K562 (cell line): Measurements from ENCODE around the gene NRCAM. TPM values are rescaled to one million over a fixed set of nuclear protein-coding genes. Genes with fewer than 3 reads are reported as not detected.
A peak's percentile ranks its signal among the peaks of the same experiment; 100 is the strongest.

Experiments
- ATAC-seq: fragments of 200-7000 bp; cut with Tn5 transposase; 3 replicates; pipeline ENCODE4 v1.9.1; 2020; ENCODE audit warnings: moderate library complexity
- BruUV-seq: library from RNA; stranded (reverse); fragments of 400-500 nt; replicated peaks from 2 replicates; lab custom pipeline; 2021; lab: Mats Ljungman, UMichigan
- CTCF ChIA-PET: fragments of 300-600 bp; formaldehyde crosslinking; extraction: SDS; loops from one replicate; lab custom pipeline; 2021; ENCODE audit warnings: low intra/inter-chr PET ratio; lab: Yijun Ruan, JAX
- POLR2A ChIA-PET: fragments of 300-600, 350-650 bp; sonication (Branson Sonifier 250); formaldehyde crosslinking; extraction: SDS; loops from one replicate; lab custom pipeline; 2021; ENCODE audit warnings: antibody characterized with exemption, inconsistent platforms; lab: Yijun Ruan, JAX
- DNase-seq, 4 experiments: peaks; one replicate each; pipeline versions ENCODE4 v3.0.0 to v3.0.0-alpha.2; 2011 to 2018; ENCODE audit warnings: low spot score in 3 of 4, mixed read lengths in 3 of 4; ENCODE audit errors: extremely low read depth in 1 of 4
- FAIRE-seq: peaks from 2 replicates; lab custom pipeline; 2011; peaks lifted over from hg19 to GRCh38; lab: Jason Lieb, UNC
- H2AFZ ChIP-seq: 2 replicates; pipeline ENCODE4 v1.6.0; 2011; ENCODE audit warnings: low read depth, low read length, control low read depth, inconsistent platforms
- H3K27ac ChIP-seq: fragments of 200-600 bp; 3 replicates; pipeline ENCODE4 v1.8.0; 2011; ENCODE audit warnings: low read depth, mild to moderate bottlenecking, control low read depth, inconsistent platforms, low read length, moderate library complexity, mixed read lengths; ENCODE audit errors: extremely low read depth
- H3K27me3 ChIP-seq, 2 experiments: fragments of 300-600 bp in 1 of 2; 2 replicates in 1 of 2; 3 replicates in 1 of 2; pipeline versions ENCODE4 v1.6.0 to v1.8.0; 2011; ENCODE audit warnings: inconsistent platforms in 2 of 2, low read length in 2 of 2, mild to moderate bottlenecking in 1 of 2, mixed read lengths in 1 of 2, moderate library complexity in 1 of 2; ENCODE audit not compliant: control insufficient read depth in 2 of 2, insufficient read depth in 2 of 2
- H3K36me3 ChIP-seq: fragments of 300-600 bp; 3 replicates; pipeline ENCODE4 v1.8.0; 2011; ENCODE audit warnings: mild to moderate bottlenecking, low read length, inconsistent platforms; ENCODE audit not compliant: control insufficient read depth, insufficient read depth
- H3K4me1 ChIP-seq, 2 experiments: fragments of 200-600 bp in 1 of 2; replicated peaks in 1 of 2; 2 replicates in 1 of 2; 3 replicates in 1 of 2; pipeline versions ENCODE4 v1.5.1 to v1.8.0; 2011; ENCODE audit warnings: inconsistent platforms in 2 of 2, low read length in 2 of 2, mild to moderate bottlenecking in 1 of 2, mixed read lengths in 1 of 2, moderate library complexity in 1 of 2; ENCODE audit not compliant: control insufficient read depth in 2 of 2, insufficient read depth in 2 of 2
- H3K4me2 ChIP-seq: 2 replicates; pipeline ENCODE4 v1.6.1; 2011; ENCODE audit warnings: low read length, control low read depth, inconsistent platforms, mixed read lengths; ENCODE audit not compliant: insufficient read depth
- H3K4me3 ChIP-seq: fragments of 200-600 bp; sonication (generic), shearing (Covaris generic); 2 replicates; pipeline ENCODE4 v1.5.1; 2016; ENCODE audit warnings: control low read depth, inconsistent platforms
- H3K79me2 ChIP-seq: fragments of 200-600 bp; 3 replicates; pipeline ENCODE4 v1.8.0; 2011; ENCODE audit warnings: low read length, inconsistent platforms; ENCODE audit not compliant: control insufficient read depth, insufficient read depth
- H3K9ac ChIP-seq, 2 experiments: 2 replicates each; pipeline versions ENCODE4 v1.6.0 to v1.6.1; 2011; ENCODE audit warnings: low read depth in 2 of 2, low read length in 2 of 2, control low read depth in 1 of 2, inconsistent platforms in 1 of 2, mild to moderate bottlenecking in 1 of 2, mixed read lengths in 1 of 2; ENCODE audit not compliant: insufficient read depth in 1 of 2
- H3K9me1 ChIP-seq: one replicate; pipeline ENCODE4 v1.6.0; 2011; ENCODE audit warnings: inconsistent platforms, mild to moderate bottlenecking, low read length, moderate library complexity; ENCODE audit not compliant: control insufficient read depth, insufficient read depth
- H3K9me3 ChIP-seq: replicated peaks from 2 replicates; pipeline ENCODE4 v1.5.1; 2011; ENCODE audit warnings: low read depth, low read length, inconsistent platforms; ENCODE audit not compliant: control insufficient read depth, insufficient read depth
- H4K20me1 ChIP-seq: replicated peaks from 2 replicates; pipeline ENCODE4 v1.6.1; 2011; ENCODE audit warnings: low read length, inconsistent platforms, mixed read lengths; ENCODE audit not compliant: control insufficient read depth, insufficient read depth
- CTCFL ChIP-seq: IDR thresholded peaks from 2 replicates; pipeline ENCODE4 v1.6.1; 2011; ENCODE audit warnings: borderline replicate concordance, low read depth, mild to moderate bottlenecking, moderate library complexity, low read length; ENCODE audit not compliant: insufficient read depth, poor library complexity, severe bottlenecking
- EZH2 ChIP-seq: IDR thresholded peaks from 2 replicates; pipeline ENCODE4 v1.6.1; 2012; ENCODE audit warnings: low read depth, mild to moderate bottlenecking, inconsistent platforms, low read length, borderline replicate concordance
- KAT2B ChIP-seq: IDR thresholded peaks from one replicate; pipeline ENCODE4 v1.6.1; 2012; ENCODE audit warnings: low read depth, mild to moderate bottlenecking, control low read depth, inconsistent platforms, low read length, moderate library complexity
- MAFF ChIP-seq: IDR thresholded peaks from 2 replicates; pipeline ENCODE4 v1.6.1; 2012; ENCODE audit warnings: low read length, improper control_type of control experiment
- MTA2 ChIP-seq: fragments of 450-650 bp; IDR thresholded peaks from 2 replicates; pipeline ENCODE4 v1.6.1; 2016; ENCODE audit warnings: low read depth
- MYC ChIP-seq, 2 experiments: fragments of 250-450 bp in 1 of 2; sonication (Bioruptor Pico) in 1 of 2; IDR thresholded peaks; 2 replicates each; pipeline versions ENCODE4 v1.5.1 to v1.6.1; 2012 to 2021; ENCODE audit warnings: low read depth in 2 of 2, borderline replicate concordance in 1 of 2, improper control_type of control experiment in 1 of 2, low read length in 1 of 2, mild to moderate bottlenecking in 1 of 2, moderate library complexity in 1 of 2
- NR0B1 ChIP-seq: fragments of 450-650 bp; IDR thresholded peaks from one replicate; pipeline ENCODE4 v1.6.1; 2018; ENCODE audit warnings: mild to moderate bottlenecking, moderate library complexity; ENCODE audit not compliant: partially characterized antibody
- POLR2AphosphoS2 ChIP-seq: IDR thresholded peaks from 2 replicates; pipeline ENCODE4 v1.6.1; 2012; ENCODE audit warnings: low read length, improper control_type of control experiment
- RAD21 ChIP-seq, 2 experiments: fragments of 250-450 bp in 1 of 2; fragments of 450-650 bp in 1 of 2; sonication (Bioruptor Pico) in 1 of 2; formaldehyde crosslinking in 1 of 2; IDR thresholded peaks in 1 of 2; conservative IDR thresholded peaks in 1 of 2; 2 replicates each; pipeline versions ENCODE4 v1.4.0 to v1.8.0; 2020 to 2022; ENCODE audit warnings: mild to moderate bottlenecking in 2 of 2, moderate library complexity in 1 of 2
- SMARCE1 ChIP-seq: fragments of 450-650 bp; IDR thresholded peaks from 2 replicates; pipeline ENCODE4 v1.7.1; 2016; ENCODE audit warnings: mild to moderate bottlenecking
- TAL1 ChIP-seq: fragments of 450-650 bp; IDR thresholded peaks from 2 replicates; pipeline ENCODE4 v1.6.1; 2016; ENCODE audit warnings: mild to moderate bottlenecking
- ZNF507 ChIP-seq: conservative IDR thresholded peaks from 2 replicates; pipeline ENCODE4 v1.6.1; 2017; ENCODE audit warnings: missing genetic modification characterization, missing compliant biosample characterization
- in situ Hi-C: fragments of 300-500 bp; cut with MboI; formaldehyde crosslinking; loops from 4 replicates; pipeline ENCODE4 v1.15.0; 2018; ENCODE audit warnings: inconsistent platforms, mixed read lengths
- intact Hi-C: fragments of 100-400 bp; cut with micrococcal nuclease; formaldehyde crosslinking; loops from 2 replicates; pipeline ENCODE4 v1.14.2; 2022
- polyA plus RNA-seq, 8 experiments: library from polyadenylated mRNA; depleted of rRNA in 4 of 8; stranded (reverse) in 5 of 8; unstranded in 3 of 8; fragments of >200 nt; fragmentation: Nextera tagmentation in 2 of 8; fragmentation: Illumina TruSeq in 1 of 8; extraction: Ambion mirVana in 2 of 8; extraction: Trizol in 1 of 8; gene quantifications; 2 replicates each; pipeline versions ENCODE4 v1.2.1 to v1.2.3, GENCODE V29; 2011 to 2014; ENCODE audit warnings: inconsistent platforms in 1 of 8, missing spikeins in 1 of 8
- total RNA-seq, 7 experiments: library from RNA; depleted of rRNA in 6 of 7; stranded (reverse); fragments of >200 nt in 6 of 7; fragmentation: Illumina TruSeq in 2 of 7; extraction: Trizol in 2 of 7; gene quantifications; 2 replicates each; pipeline versions ENCODE4 v1.2.1 to v1.2.3, GENCODE V29; 2011 to 2021; ENCODE audit warnings: low replicate concordance in 1 of 7
- TF ChIP-seq, protein P1 (sequence below): fragments of 250-450 bp; sonication (Bioruptor Pico); IDR thresholded peaks from 2 replicates; pipeline ENCODE4 v1.8.0; 2022; ENCODE audit warnings: moderate library complexity, mild to moderate bottlenecking, inconsistent platforms
- TF ChIP-seq, protein P2 (sequence below): IDR thresholded peaks from 2 replicates; pipeline ENCODE4 v1.6.1; 2011; ENCODE audit not compliant: insufficient read length; ENCODE audit errors: extremely low read depth

Gene NRCAM
- total and polyA plus RNA-seq, 9 of the 15 experiments (the other 6 are each of a cell fraction or from before 2014, with no cell fraction given): 0.03 to 0.54 (median 0.12) TPM; not detected in 1

- TF ChIP-seq MYC (IDR thresholded peaks at IDR 0.05; ENCODE audit: low read depth, low read length) (no peak), MYC (CRISPR knock-in tag; IDR thresholded peaks at IDR 0.05; ENCODE audit: borderline replicate concordance, low read depth) (no peak), SMARCE1 (peak; percentile 19; the same call in 1 of the 2 replicates), EZH2 (no peak), RAD21 (CRISPR knock-in tag; conservative IDR thresholded peaks at IDR 0.05 in 1 of 2, IDR thresholded peaks at IDR 0.05 in 1 of 2) (peak; percentile 74 to 87), MTA2 (no peak), TAL1 (no peak), KAT2B (no peak), CTCFL (peak; percentile 5)
Measured at GRCh38 chr7:108459922-108460551, 3.8 kb upstream of the NRCAM start (continued).

GRCh38 chr7:108457871-108458270, 1.6 kb upstream of the NRCAM start:
- DNase-seq (no peak), ATAC-seq (no peak), FAIRE-seq (no peak)
- no peaks in the 10 kb centered on the region for H4K20me1 ChIP-seq
- H3K27ac ChIP-seq: no peak overlapping the region
- H3K9me3 ChIP-seq: no peaks in the 10 kb centered on the region
- BruUV-seq: no TSS peak
- intact Hi-C loops: no loop called here
- H3K4me2 ChIP-seq: no peak overlapping the region
- H3K4me3 ChIP-seq: no peak overlapping the region
- ChIA-PET CTCF (no interaction called here), POLR2A (interaction anchor here (0.6 kb wide), 1 partner anchor 152 kb away, joined by 3 read pairs; no protein-coding TSS in a partner anchor)
- peaks cover 51 to 52% of the 10 kb centered on the region in 2 experiments for H3K27me3 ChIP-seq
- in situ Hi-C loops: no loop called here
- H2AFZ ChIP-seq: no peak overlapping the region
- no peaks in the 10 kb centered on the region for H3K9me1 ChIP-seq
- peaks cover 0 to 20% of the 10 kb centered on the region in 2 experiments; a peak in 2 of 5 replicates for H3K4me1 ChIP-seq
- no peaks in the 10 kb centered on the region for H3K79me2 ChIP-seq
- H3K9ac ChIP-seq: no peak overlapping the region
- no peaks in the 10 kb centered on the region for H3K36me3 ChIP-seq
- TF ChIP-seq, protein P1, sequence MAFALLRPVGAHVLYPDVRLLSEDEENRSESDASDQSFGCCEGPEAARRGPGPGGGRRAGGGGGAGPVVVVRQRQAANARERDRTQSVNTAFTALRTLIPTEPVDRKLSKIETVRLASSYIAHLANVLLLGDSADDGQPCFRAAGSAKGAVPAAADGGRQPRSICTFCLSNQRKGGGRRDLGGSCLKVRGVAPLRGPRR (CRISPR knock-in tag): no peak
- no peak for TF ChIP-seq NR0B1
- TF ChIP-seq ZNF507: no peak
- no peak for TF ChIP-seq POLR2AphosphoS2
- TF ChIP-seq, protein P2, sequence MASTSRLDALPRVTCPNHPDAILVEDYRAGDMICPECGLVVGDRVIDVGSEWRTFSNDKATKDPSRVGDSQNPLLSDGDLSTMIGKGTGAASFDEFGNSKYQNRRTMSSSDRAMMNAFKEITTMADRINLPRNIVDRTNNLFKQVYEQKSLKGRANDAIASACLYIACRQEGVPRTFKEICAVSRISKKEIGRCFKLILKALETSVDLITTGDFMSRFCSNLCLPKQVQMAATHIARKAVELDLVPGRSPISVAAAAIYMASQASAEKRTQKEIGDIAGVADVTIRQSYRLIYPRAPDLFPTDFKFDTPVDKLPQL: no peak
- TF ChIP-seq MAFF: no peak
